Colonic mucosa (tissue), 4 donors: Measurements from ENCODE around the gene USP47. TPM values are rescaled to one million over a fixed set of nuclear protein-coding genes. Genes with fewer than 3 reads are reported as not detected.

Experiments
- DNase-seq: peaks from one replicate; pipeline ENCODE4 v3.0.0-alpha.2; 2020
- H3K27ac ChIP-seq: fragments of 200-600 bp; one replicate; pipeline ENCODE4 v1.8.0; 2021
- H3K27me3 ChIP-seq: fragments of 200-600 bp; one replicate; pipeline ENCODE4 v1.8.0; 2021
- H3K36me3 ChIP-seq: fragments of 200-600 bp; one replicate; pipeline ENCODE4 v1.8.0; 2021
- H3K4me1 ChIP-seq: fragments of 200-600 bp; one replicate; pipeline ENCODE4 v1.8.0; 2021; ENCODE audit warnings: mild to moderate bottlenecking
- H3K4me3 ChIP-seq: fragments of 200-600 bp; one replicate; pipeline ENCODE4 v1.8.0; 2021
- H3K9ac ChIP-seq, 2 donors: one replicate each; pipeline ENCODE4 v1.7.0; 2013; ENCODE audit warnings: control low read depth in 2 of 2, low read depth in 2 of 2, low read length in 2 of 2
- H3K9me3 ChIP-seq: fragments of 200-600 bp; one replicate; pipeline ENCODE4 v1.8.0; 2021
- CTCF ChIP-seq: fragments of 200-600 bp; IDR thresholded peaks from one replicate; pipeline ENCODE4 v1.8.0; 2022; ENCODE audit warnings: antibody characterized with exemption, mild to moderate bottlenecking
- intact Hi-C: fragments of 100-400 bp; cut with DNase I; formaldehyde crosslinking; loops from one replicate; pipeline ENCODE4 v1.14.1; 2022
- total RNA-seq, 2 donors: library from RNA; stranded (reverse); fragmentation: NEBNext Ultra II Directional in 1 of 2; extraction: Animal tissue kit (Norgen Biotek cat#: 25700) in 1 of 2; gene quantifications; one replicate each; pipeline ENCODE4 v1.2.1, GENCODE V29; 2021
- donor health status: healthy.
- donor health status: DM: no; HTN: no; CAD: no.
- donor health status: DM: no; HTN: no; CAD: no.

Gene USP47
- total RNA-seq, 2 donors from 2014 or later, result 31.3 to 40.3 TPM

GRCh38 chr11:11813288-11813962, 28.3 kb upstream of the USP47 start:
- TF ChIP-seq CTCF, result no peak
- Histone ChIP-seq H3K9ac (no peak overlapping the region), H3K36me3 (no peaks in the 10 kb centered on the region), H3K4me3 (no peak overlapping the region), H3K4me1 (no peaks in the 10 kb centered on the region), H3K27me3 (no peaks in the 10 kb centered on the region), H3K9me3 (no peaks in the 10 kb centered on the region), H3K27ac (peak overlapping the region; percentile 15)
- intact Hi-C loops, result no loop called here
- no peak for DNase-seq

GRCh38 chr11:11814614-11815452, 26.9 kb upstream of the USP47 start:
- H3K4me1 ChIP-seq, result no peaks in the 10 kb centered on the region
- H3K27ac ChIP-seq, result no peak overlapping the region
- DNase-seq, result no peak
- no peak overlapping the region for H3K9ac ChIP-seq
- no peak for TF ChIP-seq CTCF
- H3K4me3 ChIP-seq, result no peak overlapping the region
- no peaks in the 10 kb centered on the region for H3K27me3 ChIP-seq
- H3K9me3 ChIP-seq, result no peaks in the 10 kb centered on the region
- intact Hi-C loops, result no loop called here
- H3K36me3 ChIP-seq, result no peaks in the 10 kb centered on the region

- intact Hi-C loops, result no loop called here
- Histone ChIP-seq H3K9ac (no peak overlapping the region), H3K4me1 (no peaks in the 10 kb centered on the region), H3K27me3 (no peaks in the 10 kb centered on the region), H3K36me3 (no peaks in the 10 kb centered on the region), H3K9me3 (no peaks in the 10 kb centered on the region), H3K27ac (no peak overlapping the region), H3K4me3 (no peak overlapping the region)
- TF ChIP-seq CTCF, result no peak
- no peak for DNase-seq
These were observed 25.1 kb upstream of the USP47 start for GRCh38 chr11:11816511-11817314.

GRCh38 chr11:11817957-11818356, 23.8 kb upstream of the USP47 start:
- H3K4me3 ChIP-seq, result no peak overlapping the region
- no peak overlapping the region for H3K27ac ChIP-seq
- no peaks in the 10 kb centered on the region for H3K9me3 ChIP-seq
- DNase-seq, result no peak
- intact Hi-C loops, result no loop called here
- no peaks in the 10 kb centered on the region for H3K36me3 ChIP-seq
- H3K9ac ChIP-seq, result no peak overlapping the region
- no peaks in the 10 kb centered on the region for H3K27me3 ChIP-seq
- no peak for TF ChIP-seq CTCF
- H3K4me1 ChIP-seq, result no peaks in the 10 kb centered on the region

- Histone ChIP-seq H3K27ac (no peak overlapping the region), H3K9ac (no peak overlapping the region), H3K4me3 (no peak overlapping the region), H3K9me3 (no peaks in the 10 kb centered on the region), H3K4me1 (no peaks in the 10 kb centered on the region), H3K36me3 (no peaks in the 10 kb centered on the region), H3K27me3 (no peaks in the 10 kb centered on the region)
- no peak for TF ChIP-seq CTCF
- DNase-seq, result no peak
- intact Hi-C loops, result no loop called here
These were observed 23.1 kb upstream of the USP47 start for GRCh38 chr11:11818529-11819121.
